Endodermal cell (in vitro differentiated cells): ENCODE results near the gene MSLN. TPM values are rescaled to one million over a fixed set of nuclear protein-coding genes. Genes with fewer than 3 reads are reported as not detected.

Source experiments
- DNase-seq: peaks from one replicate; pipeline ENCODE4 v3.0.0-alpha.2; 2017
- H3K27ac ChIP-seq: 2 replicates; pipeline ENCODE4 v1.5.1; 2013; ENCODE audit warnings: mild to moderate bottlenecking, low read depth, low read length, moderate library complexity
- H3K27me3 ChIP-seq: 2 replicates; pipeline ENCODE4 v1.6.1; 2013; ENCODE audit warnings: mild to moderate bottlenecking, low read length, moderate library complexity; ENCODE audit not compliant: insufficient read depth, control insufficient read depth, poor library complexity, severe bottlenecking
- H3K36me3 ChIP-seq: 2 replicates; pipeline ENCODE4 v1.7.0; 2013; ENCODE audit warnings: mild to moderate bottlenecking, low read length, moderate library complexity; ENCODE audit not compliant: control insufficient read depth, insufficient read depth
- H3K4me1 ChIP-seq: one replicate; pipeline ENCODE4 v1.7.0; 2013; ENCODE audit warnings: low read length; ENCODE audit not compliant: control insufficient read depth, insufficient read depth
- H3K4me3 ChIP-seq: 2 replicates; pipeline ENCODE4 v1.5.1; 2013; ENCODE audit warnings: mild to moderate bottlenecking, low read length, moderate library complexity
- H3K9ac ChIP-seq: 2 replicates; pipeline ENCODE4 v1.6.1; 2013; ENCODE audit warnings: mild to moderate bottlenecking, low read length, moderate library complexity; ENCODE audit not compliant: poor library complexity, severe bottlenecking; ENCODE audit errors: extremely low read depth
- H3K9me3 ChIP-seq: 2 replicates; pipeline ENCODE4 v1.6.1; 2013; ENCODE audit warnings: mild to moderate bottlenecking, low read length, moderate library complexity; ENCODE audit not compliant: control insufficient read depth
- H3K27ac Mint-ChIP-seq: 2 replicates; pipeline ENCODE4 v1.8.0; 2020; ENCODE audit warnings: mixed read lengths
- H3K27me3 Mint-ChIP-seq: 2 replicates; pipeline ENCODE4 v1.8.0; 2021; ENCODE audit warnings: mild to moderate bottlenecking, mixed read lengths; ENCODE audit not compliant: insufficient read depth
- H3K36me3 Mint-ChIP-seq: 2 replicates; pipeline ENCODE4 v1.8.0; 2020; ENCODE audit warnings: low read depth, mixed read lengths
- H3K4me1 Mint-ChIP-seq: 2 replicates; pipeline ENCODE4 v1.8.0; 2020; ENCODE audit warnings: mixed read lengths
- H3K4me3 Mint-ChIP-seq: 2 replicates; pipeline ENCODE4 v1.8.0; 2020; ENCODE audit warnings: mild to moderate bottlenecking, moderate library complexity, mixed read lengths
- H3K9me3 Mint-ChIP-seq: 2 replicates; pipeline ENCODE4 v1.8.0; 2020; ENCODE audit warnings: mild to moderate bottlenecking, mixed read lengths
- CTCF ChIP-seq: fragments of 200-600 bp; sonication (generic); conservative IDR thresholded peaks from 2 replicates; pipeline ENCODE4 v1.5.0; 2021; ENCODE audit warnings: antibody characterized with exemption, mild to moderate bottlenecking
- WGBS, 2 experiments: methylation state at CpG; one replicate each; pipeline versions ENCODE4 v1.1.5 to v1.1.7; 2013; ENCODE audit warnings: missing lambda C conversion rate in 2 of 2, mixed read lengths in 1 of 2; ENCODE audit not compliant: insufficient coverage in 1 of 2, insufficient read length in 1 of 2; 5-methylcytosine and 5-hydroxymethylcytosine counted together
- total RNA-seq, 2 donors: library from RNA; stranded (reverse); fragmentation: NEBNext Ultra II Directional in 1 of 2; extraction: Animal tissue kit (Norgen Biotek cat#: 25700) in 1 of 2; gene quantifications; 2 replicates in 1 of 2; 3 replicates in 1 of 2; pipeline ENCODE4 v1.2.1, GENCODE V29; 2021

MSLN gene
- total RNA-seq, 2 donors from 2014 or later = 0.42 to 0.86 TPM

- H3K27ac ChIP-seq = no peak overlapping the region
- Mint-ChIP-seq H3K9me3 (peaks cover 5% of the 10 kb centered on the region), H3K4me1 (no peaks in the 10 kb centered on the region), H3K27ac (no peak overlapping the region), H3K36me3 (no peaks in the 10 kb centered on the region), H3K27me3 (peaks cover 32% of the 10 kb centered on the region), H3K4me3 (no peak overlapping the region)
- no peak for DNase-seq
- H3K4me3 ChIP-seq = peak overlapping the region; percentile 23
- H3K27me3 ChIP-seq = peaks cover 9% of the 10 kb centered on the region
- no peaks in the 10 kb centered on the region for H3K4me1 ChIP-seq
- TF ChIP-seq CTCF = no peak
- 71 to 74% methylated on average over 22 of the region's 22 CpGs for WGBS, 2 experiments
- no peaks in the 10 kb centered on the region for H3K36me3 ChIP-seq
- H3K9ac ChIP-seq = no peak overlapping the region
- H3K9me3 ChIP-seq = no peaks in the 10 kb centered on the region
Measured at GRCh38 chr16:813916-814412, 53.4 kb downstream of the MSLN start.

- H3K36me3 Mint-ChIP-seq = no peaks in the 10 kb centered on the region
- no peak for TF ChIP-seq CTCF
- DNase-seq = no peak
- no peaks in the 10 kb centered on the region for H3K4me1 Mint-ChIP-seq
- H3K27me3 Mint-ChIP-seq = peaks cover 23% of the 10 kb centered on the region
- H3K9me3 Mint-ChIP-seq = peaks cover 5% of the 10 kb centered on the region
- H3K4me3 Mint-ChIP-seq = no peak overlapping the region
- H3K27ac Mint-ChIP-seq = no peak overlapping the region
- Histone ChIP-seq H3K9ac (no peak overlapping the region), H3K27me3 (peaks cover 9% of the 10 kb centered on the region), H3K4me1 (no peaks in the 10 kb centered on the region), H3K9me3 (no peaks in the 10 kb centered on the region), H3K27ac (no peak overlapping the region), H3K4me3 (no peak overlapping the region), H3K36me3 (no peaks in the 10 kb centered on the region)
- WGBS, 2 experiments = 76 to 90% methylated on average over 3 to 9 of the region's 9 CpGs
Measured at GRCh38 chr16:814974-815373, 54.4 kb downstream of the MSLN start.

- Histone ChIP-seq H3K9me3 (no peaks in the 10 kb centered on the region), H3K27me3 (peaks cover 9% of the 10 kb centered on the region), H3K4me1 (no peaks in the 10 kb centered on the region), H3K9ac (no peak overlapping the region), H3K4me3 (no peak overlapping the region), H3K36me3 (no peaks in the 10 kb centered on the region), H3K27ac (no peak overlapping the region)
- 95 to 99% methylated on average over 13 to 15 of the region's 15 CpGs for WGBS, 2 experiments
- H3K36me3 Mint-ChIP-seq = no peaks in the 10 kb centered on the region
- H3K27ac Mint-ChIP-seq = no peak overlapping the region
- peaks cover 5% of the 10 kb centered on the region for H3K9me3 Mint-ChIP-seq
- DNase-seq = no peak
- H3K27me3 Mint-ChIP-seq = peaks cover 16% of the 10 kb centered on the region
- H3K4me1 Mint-ChIP-seq = no peaks in the 10 kb centered on the region
- no peak overlapping the region for H3K4me3 Mint-ChIP-seq
- TF ChIP-seq CTCF = no peak
Measured at GRCh38 chr16:815861-816260, 55.3 kb downstream of the MSLN start.
